ENCODE measurements around the gene GABRB3. TPM values are rescaled to one million over a fixed set of nuclear protein-coding genes. Genes with fewer than 3 reads are reported as not detected.
"Not testable (repeated sequence)": the region's sequence is repeated elsewhere in the genome, so short reads cannot be mapped to it uniquely, and the experiment has no call there.

GABRB3 gene
- total RNA-seq, 2 experiments from 2014 or later: 0.19 TPM; not detected in 1

GRCh38 chr15:26724381-26725150 is 48.3 kb downstream of the GABRB3 start:
- Mint-ChIP-seq H3K4me3 (no peak overlapping the region), H3K27ac (no peak overlapping the region), H3K9me3 (peaks cover 5% of the 10 kb centered on the region), H3K4me1 (ENCODE audit: low read depth) (no peaks in the 10 kb centered on the region), H3K36me3 (ENCODE audit: low read depth) (no peaks in the 10 kb centered on the region), H3K27me3 (ENCODE audit: low read depth) (peaks cover 13% of the 10 kb centered on the region)
- no peak for DNase-seq
- CTCF ChIA-PET: no interaction called here
- intact Hi-C loops (cut with micrococcal nuclease): no loop called here

GRCh38 chr15:26722621-26723160 is 50.2 kb downstream of the GABRB3 start:
- CTCF ChIA-PET: interaction anchor here (0.6 to 0.7 kb wide), 2 partner anchors 10 to 1059 kb away, joined by 3 to 4 read pairs; no protein-coding TSS in a partner anchor

GRCh38 chr15:26721232-26721967 is 51.5 kb downstream of the GABRB3 start:
- CTCF ChIA-PET: no interaction called here
- peaks cover 5% of the 10 kb centered on the region for H3K9me3 Mint-ChIP-seq
- DNase-seq: no peak
- intact Hi-C loops (cut with micrococcal nuclease): no loop called here
- no peaks in the 10 kb centered on the region for H3K4me1 Mint-ChIP-seq (ENCODE audit: low read depth)
- no peaks in the 10 kb centered on the region for H3K36me3 Mint-ChIP-seq (ENCODE audit: low read depth)
- H3K27ac Mint-ChIP-seq: no peak overlapping the region
- H3K27me3 Mint-ChIP-seq (ENCODE audit: low read depth): peaks cover 17% of the 10 kb centered on the region
- H3K4me3 Mint-ChIP-seq: no peak overlapping the region

More at GRCh38 chr15:26722621-26723160, 50.2 kb downstream of the GABRB3 start:
- Mint-ChIP-seq H3K9me3 (peaks cover 6% of the 10 kb centered on the region), H3K4me3 (no peak overlapping the region), H3K4me1 (ENCODE audit: low read depth) (no peaks in the 10 kb centered on the region), H3K27ac (no peak overlapping the region), H3K27me3 (ENCODE audit: low read depth) (peaks cover 15% of the 10 kb centered on the region), H3K36me3 (ENCODE audit: low read depth) (no peaks in the 10 kb centered on the region)
- DNase-seq: no peak
- intact Hi-C loops (cut with micrococcal nuclease): no loop called here

GRCh38 chr15:26720546-26720945 is 52.3 kb downstream of the GABRB3 start:
- H3K9me3 Mint-ChIP-seq: peaks cover 3% of the 10 kb centered on the region
- H3K36me3 Mint-ChIP-seq (ENCODE audit: low read depth): no peaks in the 10 kb centered on the region
- no peaks in the 10 kb centered on the region for H3K4me1 Mint-ChIP-seq (ENCODE audit: low read depth)
- no peak overlapping the region for H3K4me3 Mint-ChIP-seq
- no peak overlapping the region for H3K27ac Mint-ChIP-seq
- intact Hi-C loops (cut with micrococcal nuclease): no loop called here
- H3K27me3 Mint-ChIP-seq (ENCODE audit: low read depth): peaks cover 17% of the 10 kb centered on the region
- CTCF ChIA-PET: interaction anchor here (0.7 kb wide), 1 partner anchor 808 kb away, joined by 4 read pairs; no protein-coding TSS in a partner anchor
- no peak for DNase-seq

GRCh38 chr15:26719866-26720265 is 53.0 kb downstream of the GABRB3 start:
- CTCF ChIA-PET: interaction anchor here (0.7 kb wide), 1 partner anchor 807 kb away, joined by 4 read pairs; no protein-coding TSS in a partner anchor
- not testable (repeated sequence) for H3K27ac Mint-ChIP-seq

GRCh38 chr15:26716069-26716468 is 56.8 kb downstream of the GABRB3 start:
- H3K27ac Mint-ChIP-seq: no peak overlapping the region
- intact Hi-C loops (cut with micrococcal nuclease): no loop called here
- H3K4me1 Mint-ChIP-seq (ENCODE audit: low read depth): no peaks in the 10 kb centered on the region
- no peak for DNase-seq
- no peak overlapping the region for H3K4me3 Mint-ChIP-seq
- CTCF ChIA-PET: interaction anchor here (0.6 kb wide), 1 partner anchor 21 kb away, joined by 3 read pairs; no protein-coding TSS in a partner anchor
- peaks cover 20% of the 10 kb centered on the region for H3K27me3 Mint-ChIP-seq (ENCODE audit: low read depth)
- H3K36me3 Mint-ChIP-seq (ENCODE audit: low read depth): no peaks in the 10 kb centered on the region
- peaks cover 3% of the 10 kb centered on the region for H3K9me3 Mint-ChIP-seq

More at GRCh38 chr15:26719866-26720265, 53.0 kb downstream of the GABRB3 start:
- H3K36me3 Mint-ChIP-seq (ENCODE audit: low read depth); H3K4me3 Mint-ChIP-seq; intact Hi-C loops (cut with micrococcal nuclease); H3K4me1 Mint-ChIP-seq (ENCODE audit: low read depth); DNase-seq; H3K9me3 Mint-ChIP-seq: not testable (repeated sequence)
- peaks cover 17% of the 10 kb centered on the region for H3K27me3 Mint-ChIP-seq (ENCODE audit: low read depth)

GRCh38 chr15:26713498-26713897 is 59.4 kb downstream of the GABRB3 start:
- CTCF ChIA-PET: no interaction called here
- peaks cover 3% of the 10 kb centered on the region for H3K9me3 Mint-ChIP-seq
- intact Hi-C loops (cut with micrococcal nuclease): no loop called here
- no peak overlapping the region for H3K4me3 Mint-ChIP-seq
- DNase-seq: no peak
- H3K36me3 Mint-ChIP-seq (ENCODE audit: low read depth): no peaks in the 10 kb centered on the region
- H3K4me1 Mint-ChIP-seq (ENCODE audit: low read depth): no peaks in the 10 kb centered on the region
- peaks cover 9% of the 10 kb centered on the region for H3K27me3 Mint-ChIP-seq (ENCODE audit: low read depth)
- no peak overlapping the region for H3K27ac Mint-ChIP-seq

- Mint-ChIP-seq H3K4me3 (no peak overlapping the region), H3K9me3 (peaks cover 2% of the 10 kb centered on the region), H3K36me3 (ENCODE audit: low read depth) (no peaks in the 10 kb centered on the region), H3K27me3 (ENCODE audit: low read depth) (peaks cover 6% of the 10 kb centered on the region), H3K27ac (no peak overlapping the region), H3K4me1 (ENCODE audit: low read depth) (no peaks in the 10 kb centered on the region)
- CTCF ChIA-PET: no interaction called here
- intact Hi-C loops (cut with micrococcal nuclease): no loop called here
- DNase-seq: no peak
These were observed 60.5 kb downstream of the GABRB3 start for GRCh38 chr15:26712335-26712734.

GRCh38 chr15:26711445-26711844 is 61.4 kb downstream of the GABRB3 start:
- intact Hi-C loops (cut with micrococcal nuclease): no loop called here
- Mint-ChIP-seq H3K9me3 (peaks cover 2% of the 10 kb centered on the region), H3K36me3 (ENCODE audit: low read depth) (no peaks in the 10 kb centered on the region), H3K4me1 (ENCODE audit: low read depth) (no peaks in the 10 kb centered on the region), H3K27me3 (ENCODE audit: low read depth) (peaks cover 6% of the 10 kb centered on the region), H3K27ac (no peak overlapping the region), H3K4me3 (no peak overlapping the region)
- DNase-seq: no peak
- CTCF ChIA-PET: no interaction called here

GRCh38 chr15:26702381-26702780 is 70.5 kb downstream of the GABRB3 start:
- H3K36me3 Mint-ChIP-seq (ENCODE audit: low read depth): no peaks in the 10 kb centered on the region
- no peak for DNase-seq

GRCh38 chr15:26698555-26698954 is 74.3 kb downstream of the GABRB3 start:
- no peaks in the 10 kb centered on the region for H3K4me1 Mint-ChIP-seq (ENCODE audit: low read depth)
- H3K9me3 Mint-ChIP-seq: peaks cover 11% of the 10 kb centered on the region
- no peaks in the 10 kb centered on the region for H3K27me3 Mint-ChIP-seq (ENCODE audit: low read depth)
- intact Hi-C loops (cut with micrococcal nuclease): no loop called here
- H3K27ac Mint-ChIP-seq: no peak overlapping the region
- no peak for DNase-seq
- H3K4me3 Mint-ChIP-seq: no peak overlapping the region
- CTCF ChIA-PET: no interaction called here
- no peaks in the 10 kb centered on the region for H3K36me3 Mint-ChIP-seq (ENCODE audit: low read depth)

More at GRCh38 chr15:26702381-26702780, 70.5 kb downstream of the GABRB3 start:
- Mint-ChIP-seq H3K27me3 (ENCODE audit: low read depth) (no peaks in the 10 kb centered on the region), H3K9me3 (peaks cover 4% of the 10 kb centered on the region), H3K4me1 (ENCODE audit: low read depth) (no peaks in the 10 kb centered on the region), H3K27ac (no peak overlapping the region), H3K4me3 (no peak overlapping the region)
- intact Hi-C loops (cut with micrococcal nuclease): no loop called here
- CTCF ChIA-PET: no interaction called here

GRCh38 chr15:26697913-26698312 is 75.0 kb downstream of the GABRB3 start:
- Mint-ChIP-seq H3K9me3 (peaks cover 11% of the 10 kb centered on the region), H3K4me1 (ENCODE audit: low read depth) (no peaks in the 10 kb centered on the region), H3K4me3 (no peak overlapping the region), H3K27ac (no peak overlapping the region), H3K27me3 (ENCODE audit: low read depth) (no peaks in the 10 kb centered on the region), H3K36me3 (ENCODE audit: low read depth) (no peaks in the 10 kb centered on the region)
- CTCF ChIA-PET: no interaction called here
- DNase-seq: no peak
- intact Hi-C loops (cut with micrococcal nuclease): no loop called here
